ENCODE data around the gene TFAP2C. TPM values are rescaled to one million over a fixed set of nuclear protein-coding genes. Genes with fewer than 3 reads are reported as not detected.

The TFAP2C gene
- 6.9 TPM for total RNA-seq

GRCh38 chr20:56628873-56629463 is at the start of gene TFAP2C:
Gene TFAP2C (plus strand): TSS chr20:56629306. CDS start chr20:56629545, 239 bp downstream.

Small RNA genes lying within 50 kb of the gene (small RNA-seq; reads per million reads assigned to genes)
- gene RN7SL170P (ENCODE audit: low replicate concordance) (not detected), gene RNU6-1146P (ENCODE audit: low replicate concordance) (not detected)

Other genes with a start within 250 kb of the TFAP2C start
- gene AURKA, start 237.1 kb upstream of the TFAP2C start, total RNA-seq, result 4.4 TPM
- 31.0 TPM for gene CSTF1, start 236.7 kb upstream of the TFAP2C start, total RNA-seq
- 0.31 TPM for gene CASS4, start 217.0 kb upstream of the TFAP2C start, total RNA-seq
- gene RTF2, start 160.7 kb upstream of the TFAP2C start, total RNA-seq, result 41.0 TPM
- gene FAM209A, start 104.6 kb upstream of the TFAP2C start, total RNA-seq, result not detected
- not detected for gene FAM209B, start 96.1 kb upstream of the TFAP2C start, total RNA-seq